Erythroblast (primary cell): ENCODE measurements around the gene ANO6.

Experiments
- GATA1 ChIP-seq: IDR thresholded peaks from 2 replicates; pipeline ENCODE4 v1.6.1; 2011; ENCODE audit warnings: low read depth, mild to moderate bottlenecking, control low read depth, low read length, moderate library complexity
- POLR2A ChIP-seq: IDR thresholded peaks from 2 replicates; pipeline ENCODE4 v1.6.1; 2011; ENCODE audit warnings: mild to moderate bottlenecking, low read length

DNA sequence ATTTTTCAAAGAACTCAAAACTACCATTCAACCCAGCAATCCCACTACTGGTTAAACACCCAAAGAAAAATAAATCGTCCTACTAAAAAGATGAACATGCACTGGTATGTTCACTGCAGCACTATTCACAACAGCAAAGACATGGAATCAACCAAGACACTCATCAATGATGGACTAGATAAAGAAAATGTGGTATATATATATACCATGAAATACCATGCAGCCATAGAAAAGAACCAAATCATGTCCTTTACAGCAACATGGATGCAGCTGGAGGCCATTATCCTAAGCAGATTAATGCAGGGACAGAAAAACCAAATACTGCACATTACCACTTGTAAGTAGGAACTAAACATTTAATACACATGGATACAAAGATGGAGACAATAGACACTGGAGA lies 3.8 kb upstream of the ANO6 start:
- TF ChIP-seq POLR2A, result no peak
- TF ChIP-seq GATA1, result no peak
